HEK293 (cell line): ENCODE measurements around the gene PPM1F.

ENCODE experiments used
- CTCF ChIP-seq: fragments of 450-650 bp; formaldehyde crosslinking; IDR thresholded peaks from 2 replicates; pipeline ENCODE4 v1.5.1; 2016; ENCODE audit warnings: missing biosample characterization, missing genetic modification characterization
- REST ChIP-seq: fragments of 450-650 bp; formaldehyde crosslinking; IDR thresholded peaks from 2 replicates; pipeline ENCODE4 v1.5.1; 2016; ENCODE audit warnings: missing biosample characterization, missing genetic modification characterization
- TCF7L2 ChIP-seq: IDR thresholded peaks from 2 replicates; pipeline ENCODE4 v1.6.1; 2011; ENCODE audit warnings: low read depth, mild to moderate bottlenecking, inconsistent platforms, low read length, moderate library complexity, borderline replicate concordance
- ZFP37 ChIP-seq: fragments of 450-650 bp; formaldehyde crosslinking; IDR thresholded peaks from 2 replicates; pipeline ENCODE4 v1.5.1; 2016; ENCODE audit warnings: missing biosample characterization, missing genetic modification characterization
- ZNF121 ChIP-seq: fragments of 450-650 bp; formaldehyde crosslinking; IDR thresholded peaks from 2 replicates; pipeline ENCODE4 v1.5.1; 2016; ENCODE audit warnings: missing biosample characterization, missing genetic modification characterization
- ZNF404 ChIP-seq: fragments of 450-650 bp; formaldehyde crosslinking; IDR thresholded peaks from 2 replicates; pipeline ENCODE4 v1.5.1; 2017; ENCODE audit warnings: missing biosample characterization, missing genetic modification characterization
- ZSCAN18 ChIP-seq: fragments of 450-650 bp; formaldehyde crosslinking; IDR thresholded peaks from 2 replicates; pipeline ENCODE4 v1.5.1; 2016; ENCODE audit warnings: missing biosample characterization, missing genetic modification characterization

- TF ChIP-seq ZFP37 (no peak), CTCF (no peak), ZNF404 (tag by site-specific recombination) (no peak), REST (no peak), ZSCAN18 (tag by site-specific recombination) (no peak), ZNF121 (tag by site-specific recombination) (no peak), TCF7L2 (no peak)
Observed at GRCh38 chr22:21922370-21923162, 30.1 kb downstream of the PPM1F start.
